Mesendoderm (in vitro differentiated cells): ENCODE data around the gene PALD1.

Experiments
- DNase-seq: peaks from one replicate; pipeline ENCODE4 v3.0.0; 2013
- H2AK5ac ChIP-seq: 2 replicates; pipeline ENCODE4 v1.6.1; 2013; ENCODE audit warnings: low read length, inconsistent platforms
- H2BK120ac ChIP-seq: 2 replicates; pipeline ENCODE4 v1.6.1; 2013; ENCODE audit warnings: low read depth, mild to moderate bottlenecking, low read length, moderate library complexity, mixed read lengths
- H2BK15ac ChIP-seq: replicated peaks from 2 replicates; pipeline ENCODE4 v1.6.1; 2013; ENCODE audit warnings: low read depth, mild to moderate bottlenecking, moderate library complexity
- H2BK5ac ChIP-seq: 2 replicates; pipeline ENCODE4 v1.6.1; 2013; ENCODE audit warnings: low read length, inconsistent platforms
- H3K18ac ChIP-seq: 2 replicates; pipeline ENCODE4 v1.6.1; 2013; ENCODE audit warnings: mild to moderate bottlenecking, low read length, mixed read lengths
- H3K23ac ChIP-seq: one replicate; pipeline ENCODE4 v1.6.1; 2013; ENCODE audit warnings: low read length
- H3K27ac ChIP-seq: 2 replicates; pipeline ENCODE4 v1.5.1; 2013; ENCODE audit warnings: low read depth, mild to moderate bottlenecking, inconsistent platforms, low read length, moderate library complexity
- H3K27me3 ChIP-seq: 2 replicates; pipeline ENCODE4 v1.6.1; 2013; ENCODE audit warnings: low read length, control low read depth, mild to moderate bottlenecking, inconsistent platforms; ENCODE audit not compliant: insufficient read depth, poor library complexity
- H3K36me3 ChIP-seq: 2 replicates; pipeline ENCODE4 v1.6.1; 2013; ENCODE audit warnings: low read length, inconsistent platforms; ENCODE audit not compliant: control insufficient read depth, insufficient read depth
- H3K4ac ChIP-seq: one replicate; pipeline ENCODE4 v1.6.1; 2013; ENCODE audit warnings: low read depth, mild to moderate bottlenecking, low read length, moderate library complexity
- H3K4me1 ChIP-seq: 2 replicates; pipeline ENCODE4 v1.6.1; 2013; ENCODE audit warnings: low read depth, low read length, inconsistent platforms; ENCODE audit not compliant: control insufficient read depth
- H3K4me2 ChIP-seq: 2 replicates; pipeline ENCODE4 v1.6.1; 2013; ENCODE audit warnings: low read length
- H3K4me3 ChIP-seq: 2 replicates; pipeline ENCODE4 v1.5.1; 2013; ENCODE audit warnings: mild to moderate bottlenecking, low read length
- H3K56ac ChIP-seq: one replicate; pipeline ENCODE4 v1.6.1; 2013; ENCODE audit warnings: low read length
- H3K79me1 ChIP-seq: 2 replicates; pipeline ENCODE4 v1.6.1; 2013; ENCODE audit warnings: low read length, inconsistent platforms
- H3K79me2 ChIP-seq: 2 replicates; pipeline ENCODE4 v1.6.1; 2013; ENCODE audit warnings: mild to moderate bottlenecking, low read length; ENCODE audit not compliant: control insufficient read depth, insufficient read depth
- H3K9ac ChIP-seq: 2 replicates; pipeline ENCODE4 v1.6.1; 2013; ENCODE audit warnings: low read length, inconsistent platforms
- H4K5ac ChIP-seq: one replicate; pipeline ENCODE4 v1.6.1; 2013; ENCODE audit warnings: low read length
- H4K8ac ChIP-seq: one replicate; pipeline ENCODE4 v1.6.1; 2013; ENCODE audit warnings: low read depth, mild to moderate bottlenecking, control low read depth, low read length, moderate library complexity
- WGBS: extraction: QIAGEN DNeasy Blood & Tissue Kit; methylation state at CpG from one replicate; pipeline ENCODE4 v1.1.7; 2013; ENCODE audit warnings: low lambda C conversion rate, missing lambda C conversion rate; ENCODE audit not compliant: insufficient coverage; ENCODE audit errors: extremely low coverage; 5-methylcytosine and 5-hydroxymethylcytosine counted together

Gene PALD1

GRCh38 chr10:70558871-70559810, 80.6 kb downstream of the PALD1 start:
- H3K23ac ChIP-seq = no peak overlapping the region
- H3K27me3 ChIP-seq = no peaks in the 10 kb centered on the region
- no peak overlapping the region for H2BK5ac ChIP-seq
- H4K8ac ChIP-seq = no peak overlapping the region
- H3K79me1 ChIP-seq = no peaks in the 10 kb centered on the region
- H3K27ac ChIP-seq = no peak overlapping the region
- H2AK5ac ChIP-seq = no peak overlapping the region
- peak overlapping the region; percentile 25 for H3K9ac ChIP-seq
- H2BK120ac ChIP-seq = no peak overlapping the region
- peak overlapping the region; percentile 56 for H3K56ac ChIP-seq
- DNase-seq = peak; percentile 88
- H3K36me3 ChIP-seq = no peaks in the 10 kb centered on the region
- no peak overlapping the region for H3K4ac ChIP-seq
- no peak overlapping the region for H2BK15ac ChIP-seq
- no peak overlapping the region for H3K4me2 ChIP-seq
- H3K4me3 ChIP-seq = no peak overlapping the region
- no CpG with 5 or more reads among the region's 20 CpGs for WGBS
- no peaks in the 10 kb centered on the region for H3K79me2 ChIP-seq
- no peaks in the 10 kb centered on the region for H3K4me1 ChIP-seq
- no peak overlapping the region for H3K18ac ChIP-seq
- no peak overlapping the region for H4K5ac ChIP-seq

- DNase-seq = peak; percentile 22
- H2AK5ac ChIP-seq = no peak overlapping the region
- H4K5ac ChIP-seq = no peak overlapping the region
- H3K23ac ChIP-seq = no peak overlapping the region
- H2BK15ac ChIP-seq = no peak overlapping the region
- H2BK120ac ChIP-seq = no peak overlapping the region
- no peak overlapping the region for H2BK5ac ChIP-seq
- H3K36me3 ChIP-seq = no peaks in the 10 kb centered on the region
- no peak overlapping the region for H3K4me3 ChIP-seq
- no peaks in the 10 kb centered on the region for H3K79me2 ChIP-seq
- no peaks in the 10 kb centered on the region for H3K79me1 ChIP-seq
- no peak overlapping the region for H4K8ac ChIP-seq
- H3K9ac ChIP-seq = no peak overlapping the region
- no peak overlapping the region for H3K56ac ChIP-seq
- no CpG with 5 or more reads among the region's 5 CpGs for WGBS
- H3K27me3 ChIP-seq = no peaks in the 10 kb centered on the region
- H3K18ac ChIP-seq = no peak overlapping the region
- no peak overlapping the region for H3K4me2 ChIP-seq
- H3K4ac ChIP-seq = no peak overlapping the region
- no peak overlapping the region for H3K27ac ChIP-seq
- H3K4me1 ChIP-seq = no peaks in the 10 kb centered on the region
These were observed 81.3 kb downstream of the PALD1 start for GRCh38 chr10:70559861-70560260.

GRCh38 chr10:70560511-70560941, 82.0 kb downstream of the PALD1 start:
- Histone ChIP-seq H3K56ac (no peak overlapping the region), H2BK5ac (no peak overlapping the region), H3K4me1 (no peaks in the 10 kb centered on the region), H3K27ac (no peak overlapping the region), H3K27me3 (no peaks in the 10 kb centered on the region), H3K79me2 (no peaks in the 10 kb centered on the region), H2BK15ac (no peak overlapping the region), H3K23ac (no peak overlapping the region), H3K9ac (no peak overlapping the region), H2BK120ac (no peak overlapping the region), H3K79me1 (no peaks in the 10 kb centered on the region), H2AK5ac (no peak overlapping the region), H4K5ac (no peak overlapping the region), H4K8ac (no peak overlapping the region), H3K4me2 (no peak overlapping the region), H3K4me3 (no peak overlapping the region), H3K4ac (no peak overlapping the region), H3K18ac (no peak overlapping the region), H3K36me3 (no peaks in the 10 kb centered on the region)
- DNase-seq = no peak
- WGBS = no CpG with 5 or more reads among the region's 14 CpGs

DNA sequence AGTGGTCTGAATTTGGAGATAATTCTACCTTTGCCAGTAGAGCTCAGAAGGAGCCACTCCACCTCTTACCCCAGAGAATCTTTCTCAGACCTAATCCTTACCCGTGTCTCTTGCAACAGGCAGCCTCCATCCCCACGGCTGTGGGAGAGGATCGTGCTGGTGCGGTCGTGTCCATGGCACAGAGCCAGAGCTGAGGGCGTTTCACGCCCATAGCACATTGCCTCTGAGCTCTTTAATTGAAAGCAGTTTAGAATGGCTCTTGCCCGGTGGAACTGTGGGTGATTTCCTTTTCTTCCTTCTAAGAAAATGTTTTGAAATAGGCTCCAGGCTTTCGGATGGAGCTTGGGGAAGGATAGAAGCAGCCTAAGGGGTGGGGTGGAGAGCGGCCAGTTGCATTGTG, 82.5 kb downstream of the PALD1 start:
- Histone ChIP-seq H2BK120ac (no peak overlapping the region), H2BK15ac (no peak overlapping the region), H4K5ac (no peak overlapping the region), H3K9ac (no peak overlapping the region), H2AK5ac (no peak overlapping the region), H3K4me1 (no peaks in the 10 kb centered on the region), H3K79me2 (no peaks in the 10 kb centered on the region), H2BK5ac (no peak overlapping the region), H3K79me1 (no peaks in the 10 kb centered on the region), H4K8ac (no peak overlapping the region), H3K36me3 (no peaks in the 10 kb centered on the region), H3K4me2 (no peak overlapping the region), H3K27ac (no peak overlapping the region), H3K27me3 (no peaks in the 10 kb centered on the region), H3K4ac (no peak overlapping the region), H3K18ac (no peak overlapping the region), H3K23ac (no peak overlapping the region), H3K4me3 (no peak overlapping the region), H3K56ac (no peak overlapping the region)
- no CpG with 5 or more reads among the region's 10 CpGs for WGBS
- no peak for DNase-seq

GRCh38 chr10:70561558-70561957, 83.0 kb downstream of the PALD1 start:
- Histone ChIP-seq H4K5ac (no peak overlapping the region), H3K4ac (no peak overlapping the region), H2BK15ac (no peak overlapping the region), H3K79me2 (no peaks in the 10 kb centered on the region), H3K79me1 (no peaks in the 10 kb centered on the region), H2BK120ac (no peak overlapping the region), H3K36me3 (no peaks in the 10 kb centered on the region), H3K23ac (no peak overlapping the region), H3K9ac (no peak overlapping the region), H3K4me3 (no peak overlapping the region), H4K8ac (no peak overlapping the region), H3K27me3 (no peaks in the 10 kb centered on the region), H3K4me2 (no peak overlapping the region), H2BK5ac (no peak overlapping the region), H3K18ac (no peak overlapping the region), H3K27ac (no peak overlapping the region), H2AK5ac (no peak overlapping the region), H3K56ac (no peak overlapping the region), H3K4me1 (no peaks in the 10 kb centered on the region)
- no CpG with 5 or more reads among the region's 6 CpGs for WGBS
- DNase-seq = no peak
